ENCODE data around the gene HEPH. TPM values are rescaled to one million over a fixed set of nuclear protein-coding genes. Genes with fewer than 3 reads are reported as not detected.
"Not testable (repeated sequence)": the region's sequence is repeated elsewhere in the genome, so short reads cannot be mapped to it uniquely, and the experiment has no call there.

HEPH gene
- total and polyA plus RNA-seq, 2 of the 8 experiments (the other 6 are each of a cell fraction or from before 2014, with no cell fraction given): 20.2 to 41.4 TPM

GRCh38 chrX:66121354-66121753 lies 42.7 kb upstream of the HEPH start:
- H3K36me3 ChIP-seq (ENCODE audit: control insufficient read depth in 2 of 4, insufficient read depth in 4 of 4, low read length in 3 of 4); H3K27me3 ChIP-seq (replicated peaks in 1 of 4; ENCODE audit: control insufficient read depth in 3 of 4, extremely low read depth in 1 of 4, insufficient read depth in 3 of 4, low read length in 3 of 4); H3K4ac ChIP-seq (replicated peaks; ENCODE audit: insufficient read length, low read depth, low read length); H2AFZ ChIP-seq (ENCODE audit: low read length); H3K23me2 ChIP-seq (ENCODE audit: low read depth, low read length); FAIRE-seq; H3K9me3 ChIP-seq (ENCODE audit: insufficient read depth in 2 of 2, low read depth in 1 of 2, low read length in 1 of 2); H3K56ac ChIP-seq (replicated peaks; ENCODE audit: insufficient read length, low read depth, low read length); H2BK5ac ChIP-seq (ENCODE audit: low read depth, low read length); H4K20me1 ChIP-seq (replicated peaks in 1 of 2; ENCODE audit: control insufficient read depth in 1 of 2, insufficient read depth in 2 of 2, low read length in 2 of 2); H3K79me1 ChIP-seq (ENCODE audit: low read depth, low read length); H2BK15ac ChIP-seq (ENCODE audit: low read length); H3K79me2 ChIP-seq (ENCODE audit: control insufficient read depth in 1 of 2, insufficient read depth in 2 of 2, low read length in 2 of 2); H3K4me2 ChIP-seq (ENCODE audit: insufficient read depth in 1 of 2, low read depth in 2 of 2, low read length in 2 of 2); H2BK20ac ChIP-seq (ENCODE audit: low read length); H2AK5ac ChIP-seq (ENCODE audit: low read depth, low read length); H2BK12ac ChIP-seq (ENCODE audit: low read depth, low read length); H3K27ac ChIP-seq (ENCODE audit: low read depth, low read length); CTCF ChIA-PET (ENCODE audit: partially characterized antibody); POLR2A ChIA-PET (ENCODE audit: partially characterized antibody); H3K4me1 ChIP-seq (replicated peaks in 1 of 4; ENCODE audit: control insufficient read depth in 3 of 4, insufficient read depth in 4 of 4, low read length in 3 of 4); DNase-seq (ENCODE audit: low read depth in 1 of 2, low spot score in 2 of 2); H2BK120ac ChIP-seq (replicated peaks; ENCODE audit: low read depth, low read length); H4K5ac ChIP-seq (ENCODE audit: insufficient read length, low read depth, low read length); H4K91ac ChIP-seq (replicated peaks; ENCODE audit: insufficient read length, low read length); H4K8ac ChIP-seq (ENCODE audit: extremely low read depth, insufficient read depth, low read length); H3K18ac ChIP-seq (ENCODE audit: extremely low read depth, low read length); H3K14ac ChIP-seq (ENCODE audit: insufficient read length); H3K23ac ChIP-seq (ENCODE audit: insufficient read length); H3K4me3 ChIP-seq (ENCODE audit: extremely low read depth in 1 of 4, insufficient read depth in 2 of 4, low read depth in 3 of 4, low read length in 4 of 4); H3K9ac ChIP-seq (replicated peaks in 1 of 4; ENCODE audit: extremely low read depth in 1 of 4, low read depth in 3 of 4, low read length in 3 of 4): not testable (repeated sequence)
- WGBS, 2 experiments (ENCODE audit: extremely low coverage in 1 of 2, insufficient coverage in 1 of 2, insufficient read length in 1 of 2, insufficient replicate concordance in 2 of 2, low coverage in 1 of 2, low lambda C conversion rate in 2 of 2, missing lambda C conversion rate in 1 of 2): 80% methylated on average over 1 of the region's 2 CpGs; no CpG with 5 or more reads in 1 of the 2 experiments
